HepG2 (cell line): ENCODE results near the gene CLDN15. TPM values are rescaled to one million over a fixed set of nuclear protein-coding genes. Genes with fewer than 3 reads are reported as not detected.
A peak's percentile ranks its signal among the peaks of the same experiment; 100 is the strongest.

Experiments
- CAMTA2 ChIP-seq: sonication (generic); formaldehyde crosslinking; IDR thresholded peaks from 2 replicates; pipeline ENCODE4 v1.4.0; 2020; ENCODE audit warnings: mild to moderate bottlenecking, missing genetic modification reagents, borderline replicate concordance
- CHD4 ChIP-seq: fragments of 200-600 bp; sonication (generic); IDR thresholded peaks from 2 replicates; pipeline ENCODE4 v1.7.0; 2017; ENCODE audit warnings: mild to moderate bottlenecking, low read length, borderline replicate concordance
- GZF1 ChIP-seq: sonication (generic); formaldehyde crosslinking; IDR thresholded peaks from 2 replicates; pipeline ENCODE4 v1.5.1; 2020; ENCODE audit warnings: mild to moderate bottlenecking, missing genetic modification reagents
- HNRNPUL1 ChIP-seq: fragments of 200-400 bp; formaldehyde crosslinking; IDR thresholded peaks from 2 replicates; pipeline ENCODE4 v1.6.1; 2017; ENCODE audit warnings: low read depth, mild to moderate bottlenecking, low read length, moderate library complexity
- KLF12 ChIP-seq: sonication (generic); formaldehyde crosslinking; IDR thresholded peaks from 2 replicates; pipeline ENCODE4 v1.4.0; 2020; ENCODE audit warnings: missing genetic modification reagents, borderline replicate concordance
- MAF1 ChIP-seq: sonication (generic); formaldehyde crosslinking; IDR thresholded peaks from 2 replicates; pipeline ENCODE4 v1.5.0; 2020; ENCODE audit warnings: missing genetic modification reagents, borderline replicate concordance
- MIER3 ChIP-seq: IDR thresholded peaks from 2 replicates; pipeline ENCODE4 v1.6.1; 2016; ENCODE audit warnings: missing compliant biosample characterization, borderline replicate concordance
- POLR2AphosphoS5 ChIP-seq: IDR thresholded peaks from 2 replicates; pipeline ENCODE4 v1.6.1; 2012; ENCODE audit warnings: low read depth, low read length
- SP4 ChIP-seq: sonication (generic); formaldehyde crosslinking; IDR thresholded peaks from 2 replicates; pipeline ENCODE4 v1.8.1; 2023; ENCODE audit warnings: mild to moderate bottlenecking, missing genetic modification reagents
- TEAD3 ChIP-seq: optimal IDR thresholded peaks from 2 replicates; pipeline ENCODE3; 2016; ENCODE audit warnings: borderline replicate concordance
- YEATS4 ChIP-seq: sonication (generic); formaldehyde crosslinking; IDR thresholded peaks from 2 replicates; pipeline ENCODE4 v1.4.0; 2020; ENCODE audit warnings: missing genetic modification reagents, borderline replicate concordance
- ZEB1 ChIP-seq: IDR thresholded peaks from 2 replicates; pipeline ENCODE4 v1.6.1; 2012; ENCODE audit warnings: mild to moderate bottlenecking, low read depth, inconsistent platforms; ENCODE audit not compliant: insufficient replicate concordance
- ZNF180 ChIP-seq: sonication (generic); formaldehyde crosslinking; IDR thresholded peaks from 2 replicates; pipeline ENCODE4 v1.4.0; 2020; ENCODE audit warnings: low read depth, missing genetic modification reagents, borderline replicate concordance
- ZNF225 ChIP-seq: sonication (generic); formaldehyde crosslinking; IDR thresholded peaks from 2 replicates; pipeline ENCODE4 v1.4.0; 2020; ENCODE audit warnings: mild to moderate bottlenecking, missing genetic modification reagents
- ZNF329 ChIP-seq: sonication (generic); formaldehyde crosslinking; IDR thresholded peaks from 2 replicates; pipeline ENCODE4 v1.9.0; 2021; ENCODE audit warnings: low read depth, mild to moderate bottlenecking, missing genetic modification reagents
- ZNF530 ChIP-seq: sonication (generic); formaldehyde crosslinking; IDR thresholded peaks from 2 replicates; pipeline ENCODE4 v1.5.0; 2020; ENCODE audit warnings: low read depth, mild to moderate bottlenecking, missing genetic modification reagents
- ZNF652 ChIP-seq: IDR thresholded peaks from 2 replicates; pipeline ENCODE4 v1.6.1; 2016; ENCODE audit warnings: low read depth, borderline replicate concordance
- polyA plus RNA-seq, 8 experiments: library from polyadenylated mRNA; depleted of rRNA in 3 of 8; stranded (reverse) in 7 of 8; unstranded in 1 of 8; fragments of >200 nt; fragmentation: Illumina TruSeq in 4 of 8; extraction: Trizol in 4 of 8; gene quantifications; 2 replicates each; pipeline versions ENCODE4 v1.2.1 to v1.2.3, GENCODE V29; 2011 to 2016; ENCODE audit warnings: low read depth in 4 of 8, missing spikeins in 1 of 8, mixed read lengths in 1 of 8; ENCODE audit not compliant: insufficient read depth in 1 of 8
- total RNA-seq, 5 experiments: library from RNA; depleted of rRNA; stranded (reverse); fragments of >200 nt; fragmentation: Illumina TruSeq; extraction: Trizol; gene quantifications; 2 replicates each; pipeline ENCODE4 v1.2.3, GENCODE V29; 2016; ENCODE audit warnings: low read depth in 1 of 5
- TF ChIP-seq, protein P1 (sequence below): IDR thresholded peaks from 2 replicates; pipeline ENCODE4 v1.6.1; 2016; ENCODE audit warnings: control low read depth
- TF ChIP-seq, protein P2 (sequence below): sonication (generic); formaldehyde crosslinking; IDR thresholded peaks from 2 replicates; pipeline ENCODE4 v1.4.0; 2020; ENCODE audit warnings: mild to moderate bottlenecking, missing genetic modification reagents
- TF ChIP-seq, protein P3 (sequence below): sonication (generic); formaldehyde crosslinking; conservative IDR thresholded peaks from 2 replicates; pipeline ENCODE4 v1.5.0; 2020; ENCODE audit warnings: missing genetic modification reagents
- TF ChIP-seq, protein P4 (sequence below): sonication (generic); formaldehyde crosslinking; IDR thresholded peaks from 2 replicates; pipeline ENCODE4 v1.8.1; 2023; ENCODE audit warnings: missing genetic modification reagents, inconsistent platforms, borderline replicate concordance
- TF ChIP-seq, protein P5 (sequence below): sonication (generic); formaldehyde crosslinking; IDR thresholded peaks from 2 replicates; pipeline ENCODE4 v1.4.0; 2020; ENCODE audit warnings: mild to moderate bottlenecking, missing genetic modification reagents, borderline replicate concordance

CLDN15 gene
- total and polyA plus RNA-seq, 2 of the 13 experiments (the other 11 are each of a cell fraction or from before 2014, with no cell fraction given) = 7.1 to 17.8 TPM

DNA sequence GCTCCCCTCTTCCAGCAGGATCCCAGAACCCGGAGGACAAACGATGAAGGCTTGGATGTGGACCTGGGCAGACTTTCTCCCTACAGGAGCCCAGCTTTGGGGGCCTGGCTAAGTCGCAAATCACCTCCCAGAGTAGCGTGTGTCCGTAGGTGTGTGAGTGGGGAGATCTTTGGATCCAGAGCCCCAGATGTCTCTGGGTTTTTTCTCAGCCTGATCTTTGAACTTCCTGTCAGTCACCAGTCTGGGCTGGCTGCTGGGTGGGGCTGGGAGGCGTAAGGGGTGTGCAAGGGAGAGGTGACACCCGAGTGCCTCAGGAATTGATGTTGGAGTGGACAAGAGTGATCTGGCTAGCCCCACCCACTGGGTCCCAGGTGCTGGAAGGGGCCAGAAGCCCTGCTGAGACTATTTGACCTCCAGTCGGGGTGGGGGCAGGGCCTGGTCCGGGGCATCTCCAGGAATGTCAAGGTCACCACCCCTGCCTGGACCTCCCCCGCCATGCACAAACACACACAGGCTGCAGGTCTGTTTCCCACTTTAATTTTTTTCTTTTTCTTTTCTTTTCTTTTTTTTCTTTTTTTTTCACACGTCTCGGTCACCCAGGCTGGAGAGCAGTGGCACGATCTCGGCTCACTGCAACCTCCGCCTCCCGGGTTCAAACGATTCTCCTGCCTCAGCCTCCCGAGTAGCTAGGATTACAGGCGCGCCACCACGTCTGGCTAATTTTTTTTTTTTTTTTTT, 36.6 kb downstream of the CLDN15 start, which contains the start of gene MOGAT3 (continued):
- TF ChIP-seq, protein P1, sequence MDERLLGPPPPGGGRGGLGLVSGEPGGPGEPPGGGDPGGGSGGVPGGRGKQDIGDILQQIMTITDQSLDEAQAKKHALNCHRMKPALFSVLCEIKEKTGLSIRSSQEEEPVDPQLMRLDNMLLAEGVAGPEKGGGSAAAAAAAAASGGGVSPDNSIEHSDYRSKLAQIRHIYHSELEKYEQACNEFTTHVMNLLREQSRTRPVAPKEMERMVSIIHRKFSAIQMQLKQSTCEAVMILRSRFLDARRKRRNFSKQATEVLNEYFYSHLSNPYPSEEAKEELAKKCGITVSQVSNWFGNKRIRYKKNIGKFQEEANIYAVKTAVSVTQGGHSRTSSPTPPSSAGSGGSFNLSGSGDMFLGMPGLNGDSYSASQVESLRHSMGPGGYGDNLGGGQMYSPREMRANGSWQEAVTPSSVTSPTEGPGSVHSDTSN (CRISPR knock-in tag) = peak; percentile 84
- TF ChIP-seq ZNF652 = peak; percentile 7; the same call in 1 of the 2 replicates
- TF ChIP-seq, protein P2, sequence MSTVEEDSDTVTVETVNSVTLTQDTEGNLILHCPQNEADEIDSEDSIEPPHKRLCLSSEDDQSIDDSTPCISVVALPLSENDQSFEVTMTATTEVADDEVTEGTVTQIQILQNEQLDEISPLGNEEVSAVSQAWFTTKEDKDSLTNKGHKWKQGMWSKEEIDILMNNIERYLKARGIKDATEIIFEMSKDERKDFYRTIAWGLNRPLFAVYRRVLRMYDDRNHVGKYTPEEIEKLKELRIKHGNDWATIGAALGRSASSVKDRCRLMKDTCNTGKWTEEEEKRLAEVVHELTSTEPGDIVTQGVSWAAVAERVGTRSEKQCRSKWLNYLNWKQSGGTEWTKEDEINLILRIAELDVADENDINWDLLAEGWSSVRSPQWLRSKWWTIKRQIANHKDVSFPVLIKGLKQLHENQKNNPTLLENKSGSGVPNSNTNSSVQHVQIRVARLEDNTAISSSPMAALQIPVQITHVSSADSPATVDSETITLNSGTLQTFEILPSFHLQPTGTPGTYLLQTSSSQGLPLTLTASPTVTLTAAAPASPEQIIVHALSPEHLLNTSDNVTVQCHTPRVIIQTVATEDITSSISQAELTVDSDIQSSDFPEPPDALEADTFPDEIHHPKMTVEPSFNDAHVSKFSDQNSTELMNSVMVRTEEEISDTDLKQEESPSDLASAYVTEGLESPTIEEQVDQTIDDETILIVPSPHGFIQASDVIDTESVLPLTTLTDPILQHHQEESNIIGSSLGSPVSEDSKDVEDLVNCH (CRISPR knock-in tag) = no peak
- peak; percentile 99 for TF ChIP-seq POLR2AphosphoS5
- peak; percentile 60; the same call in 1 of the 2 replicates for TF ChIP-seq GZF1 (CRISPR knock-in tag)
- TF ChIP-seq, protein P3, sequence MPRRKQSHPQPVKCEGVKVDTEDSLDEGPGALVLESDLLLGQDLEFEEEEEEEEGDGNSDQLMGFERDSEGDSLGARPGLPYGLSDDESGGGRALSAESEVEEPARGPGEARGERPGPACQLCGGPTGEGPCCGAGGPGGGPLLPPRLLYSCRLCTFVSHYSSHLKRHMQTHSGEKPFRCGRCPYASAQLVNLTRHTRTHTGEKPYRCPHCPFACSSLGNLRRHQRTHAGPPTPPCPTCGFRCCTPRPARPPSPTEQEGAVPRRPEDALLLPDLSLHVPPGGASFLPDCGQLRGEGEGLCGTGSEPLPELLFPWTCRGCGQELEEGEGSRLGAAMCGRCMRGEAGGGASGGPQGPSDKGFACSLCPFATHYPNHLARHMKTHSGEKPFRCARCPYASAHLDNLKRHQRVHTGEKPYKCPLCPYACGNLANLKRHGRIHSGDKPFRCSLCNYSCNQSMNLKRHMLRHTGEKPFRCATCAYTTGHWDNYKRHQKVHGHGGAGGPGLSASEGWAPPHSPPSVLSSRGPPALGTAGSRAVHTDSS (CRISPR knock-in tag) = no peak
- peak; percentile 80; the same call in 1 of the 2 replicates for TF ChIP-seq MIER3 (CRISPR knock-in tag)
- TF ChIP-seq CAMTA2 = no peak
- no peak for TF ChIP-seq SP4
- no peak for TF ChIP-seq ZNF225 (CRISPR knock-in tag)
- no peak for TF ChIP-seq HNRNPUL1
- no peak for TF ChIP-seq ZNF530 (CRISPR knock-in tag)
- TF ChIP-seq ZEB1 = no peak
- TF ChIP-seq, protein P4, sequence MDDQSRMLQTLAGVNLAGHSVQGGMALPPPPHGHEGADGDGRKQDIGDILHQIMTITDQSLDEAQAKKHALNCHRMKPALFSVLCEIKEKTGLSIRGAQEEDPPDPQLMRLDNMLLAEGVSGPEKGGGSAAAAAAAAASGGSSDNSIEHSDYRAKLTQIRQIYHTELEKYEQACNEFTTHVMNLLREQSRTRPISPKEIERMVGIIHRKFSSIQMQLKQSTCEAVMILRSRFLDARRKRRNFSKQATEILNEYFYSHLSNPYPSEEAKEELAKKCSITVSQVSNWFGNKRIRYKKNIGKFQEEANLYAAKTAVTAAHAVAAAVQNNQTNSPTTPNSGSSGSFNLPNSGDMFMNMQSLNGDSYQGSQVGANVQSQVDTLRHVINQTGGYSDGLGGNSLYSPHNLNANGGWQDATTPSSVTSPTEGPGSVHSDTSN = no peak
- no peak for TF ChIP-seq MAF1 (CRISPR knock-in tag)
- peak; percentile 82; the same call in 1 of the 2 replicates for TF ChIP-seq CHD4
- TF ChIP-seq YEATS4 (CRISPR knock-in tag) = peak; percentile 55; the same call in 1 of the 2 replicates
- peak; percentile 95 for TF ChIP-seq KLF12 (CRISPR knock-in tag)
- no peak for TF ChIP-seq ZNF180 (CRISPR knock-in tag)
- TF ChIP-seq, protein P5, sequence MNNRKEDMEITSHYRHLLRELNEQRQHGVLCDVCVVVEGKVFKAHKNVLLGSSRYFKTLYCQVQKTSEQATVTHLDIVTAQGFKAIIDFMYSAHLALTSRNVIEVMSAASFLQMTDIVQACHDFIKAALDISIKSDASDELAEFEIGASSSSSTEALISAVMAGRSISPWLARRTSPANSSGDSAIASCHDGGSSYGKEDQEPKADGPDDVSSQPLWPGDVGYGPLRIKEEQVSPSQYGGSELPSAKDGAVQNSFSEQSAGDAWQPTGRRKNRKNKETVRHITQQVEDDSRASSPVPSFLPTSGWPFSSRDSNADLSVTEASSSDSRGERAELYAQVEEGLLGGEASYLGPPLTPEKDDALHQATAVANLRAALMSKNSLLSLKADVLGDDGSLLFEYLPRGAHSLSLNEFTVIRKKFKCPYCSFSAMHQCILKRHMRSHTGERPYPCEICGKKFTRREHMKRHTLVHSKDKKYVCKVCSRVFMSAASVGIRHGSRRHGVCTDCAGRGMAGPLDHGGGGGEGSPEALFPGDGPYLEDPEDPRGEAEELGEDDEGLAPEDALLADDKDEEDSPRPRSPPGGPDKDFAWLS (CRISPR knock-in tag) = no peak
- peak; percentile 99 for TF ChIP-seq TEAD3
- TF ChIP-seq ZNF329 = no peak
